ENCODE results near the gene ZNF148.

Gene ZNF148

GRCh38 chr3:125325746-125326145 is 49.4 kb downstream of the ZNF148 start:
- no peak for DNase-seq

- DNase-seq = no peak
Observed at GRCh38 chr3:125324341-125324740, 50.8 kb downstream of the ZNF148 start.

DNA sequence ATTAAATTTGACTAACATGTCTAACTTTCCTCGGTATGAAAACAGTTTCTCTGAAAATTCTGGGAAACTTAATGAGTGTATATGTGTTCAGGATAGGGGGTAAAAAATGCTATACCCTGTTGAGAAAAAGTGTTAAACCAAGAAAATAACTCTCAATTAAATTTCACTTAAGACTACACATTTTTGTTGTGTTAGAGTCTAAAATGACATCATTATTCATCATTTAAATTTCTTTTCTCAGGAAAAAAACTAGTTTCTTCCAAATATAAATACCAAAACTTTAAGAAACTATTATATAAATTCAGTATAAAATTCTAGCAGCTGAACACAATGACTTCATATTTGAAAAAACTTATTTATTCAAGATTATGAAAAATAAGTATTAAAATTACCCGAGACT is 52.2 kb downstream of the ZNF148 start:
- no peak for DNase-seq

- peak; percentile 75 for DNase-seq
Observed at GRCh38 chr3:125322166-125322565, 53.0 kb downstream of the ZNF148 start.

DNA sequence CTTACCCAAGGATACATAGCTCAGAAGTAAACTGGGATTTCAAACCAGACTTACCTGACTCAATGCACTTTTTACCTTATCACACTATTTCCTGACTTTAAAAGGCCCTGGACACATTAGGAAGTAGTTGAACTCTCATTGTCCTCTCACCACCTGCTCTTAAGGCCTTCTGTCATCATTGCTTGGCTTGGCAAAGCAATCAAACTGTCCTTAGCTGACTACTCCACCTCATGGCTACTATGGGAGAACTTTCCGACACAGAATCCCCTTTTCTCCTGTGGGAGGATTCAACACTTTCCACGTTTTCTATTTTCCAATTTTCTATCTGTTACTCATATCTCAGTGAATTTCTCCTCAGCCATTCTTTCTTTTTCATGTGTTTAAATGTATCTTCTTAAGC is 55.4 kb downstream of the ZNF148 start:
- no peak for DNase-seq

DNA sequence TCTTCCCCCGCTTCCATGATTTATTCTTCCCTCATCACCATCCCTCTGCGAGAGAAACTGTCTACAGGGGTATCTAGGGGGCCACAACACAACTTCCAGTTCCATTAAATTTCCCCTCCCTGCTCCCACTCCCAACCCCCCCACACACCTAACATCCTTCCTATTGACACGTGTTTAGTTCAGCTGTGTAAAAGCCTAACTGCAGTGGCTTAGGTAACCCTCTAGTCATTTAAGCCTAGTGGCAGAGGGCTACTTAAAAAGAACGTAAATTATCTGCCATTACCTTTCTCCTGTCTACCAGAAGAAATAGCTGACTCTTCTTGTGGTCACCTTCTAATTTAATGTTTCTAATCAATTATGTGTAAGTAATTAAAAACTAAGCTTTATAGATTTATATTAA is 56.3 kb downstream of the ZNF148 start:
- DNase-seq = no peak

GRCh38 chr3:125318167-125318865 is 56.8 kb downstream of the ZNF148 start:
- no peak for DNase-seq

DNA sequence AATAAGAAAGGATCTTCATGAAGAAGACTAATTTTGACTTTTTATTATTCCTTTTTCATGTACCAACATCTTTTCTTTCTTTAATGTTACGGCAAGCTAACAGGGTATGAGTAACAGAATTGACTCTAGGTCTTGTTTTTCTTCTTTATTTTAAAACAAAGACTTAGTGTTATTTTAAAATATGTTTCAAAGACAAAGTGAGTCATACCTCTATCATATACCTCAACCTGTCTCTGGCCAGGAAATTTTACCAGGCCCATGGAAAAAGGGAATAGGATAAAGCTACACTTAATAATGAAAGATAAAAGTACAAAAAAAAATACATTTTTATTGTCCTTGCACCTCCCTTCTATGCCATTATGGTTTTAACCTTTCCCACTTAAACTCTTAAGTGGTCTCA is 57.4 kb downstream of the ZNF148 start:
- no peak for DNase-seq

GRCh38 chr3:125316949-125317348 is 58.2 kb downstream of the ZNF148 start:
- no peak for DNase-seq

DNA sequence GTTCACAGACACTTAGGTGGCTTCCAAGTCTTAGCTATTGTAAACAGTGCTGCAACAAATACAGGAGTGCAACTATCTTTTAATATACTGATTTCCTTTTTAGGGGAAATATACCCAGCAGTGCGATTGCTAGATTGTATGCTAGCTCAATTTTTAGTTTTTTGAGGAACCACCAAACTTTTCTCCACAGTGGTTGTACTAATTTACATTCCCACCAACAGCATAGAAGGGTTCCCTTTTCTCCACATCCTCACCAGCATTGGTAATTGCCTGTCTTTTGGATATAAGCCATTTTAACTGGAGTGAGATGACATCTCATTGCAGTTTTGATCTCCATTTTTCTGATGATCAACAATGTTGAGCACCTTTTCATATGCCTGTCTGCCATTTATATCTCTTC is 58.9 kb downstream of the ZNF148 start:
- no peak for DNase-seq

- no peak for DNase-seq
Observed at GRCh38 chr3:125313060-125313635, 62.0 kb downstream of the ZNF148 start.

- no peak for DNase-seq
Observed at GRCh38 chr3:125310623-125311081, 64.5 kb downstream of the ZNF148 start.

DNA sequence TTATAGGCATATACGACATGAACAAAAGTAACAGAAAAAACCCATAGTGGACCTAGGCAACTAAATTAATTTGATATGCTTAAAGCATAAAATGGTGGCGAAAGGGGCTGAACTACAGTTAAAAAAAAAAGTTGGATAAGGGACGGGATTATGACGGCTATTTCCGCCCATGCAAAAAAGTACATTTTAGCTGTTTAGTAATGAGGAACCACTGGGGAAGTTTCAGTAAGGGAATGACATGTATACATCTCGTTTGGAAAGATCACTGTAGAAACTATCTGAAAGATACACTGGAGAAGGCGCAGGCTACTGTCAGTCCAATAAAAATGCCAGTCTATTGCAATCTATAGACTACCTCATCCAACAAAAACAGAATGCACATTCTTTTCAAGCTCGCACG is 65.6 kb downstream of the ZNF148 start:
- DNase-seq = no peak

- DNase-seq = no peak
Observed at GRCh38 chr3:125306620-125307019, 68.5 kb downstream of the ZNF148 start.

- no peak for DNase-seq
Observed at GRCh38 chr3:125302932-125303331, 72.2 kb downstream of the ZNF148 start.

DNA sequence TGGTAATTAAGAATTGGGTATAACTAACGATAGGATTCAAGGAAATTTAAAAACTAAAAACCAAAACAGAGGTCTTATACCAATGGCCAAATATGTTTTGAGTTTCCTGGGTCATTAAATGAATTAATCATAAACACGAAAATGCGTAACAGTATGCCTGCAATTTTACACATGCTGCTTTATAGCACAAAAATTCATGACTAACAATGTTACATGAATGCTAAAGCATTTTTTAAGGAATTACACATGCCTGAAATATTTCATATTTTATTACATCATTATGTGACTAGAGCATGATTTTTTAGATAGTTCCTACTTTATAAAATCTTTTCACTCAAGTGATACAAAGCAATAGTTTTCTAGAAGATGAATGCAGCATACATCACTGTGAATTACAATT is 74.7 kb downstream of the ZNF148 start:
- DNase-seq = no peak

DNA sequence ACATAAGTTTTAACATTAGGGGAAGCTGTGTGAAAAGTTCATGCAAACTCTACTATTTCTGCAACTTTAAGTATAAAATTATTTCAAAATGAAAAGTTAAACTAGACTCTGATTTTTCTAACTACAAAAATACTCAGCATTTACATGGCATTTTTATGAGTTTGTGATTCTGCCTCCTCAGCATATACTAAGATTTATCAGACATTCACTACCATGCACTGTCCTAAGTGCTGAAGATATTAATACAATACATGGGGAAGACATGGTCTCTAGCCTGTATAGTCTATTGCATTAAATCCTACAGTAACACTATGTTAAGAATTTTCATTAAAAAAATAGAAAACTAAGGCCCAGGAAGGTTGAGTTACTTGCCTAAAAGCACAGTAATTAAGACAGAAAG is 80.7 kb downstream of the ZNF148 start:
- DNase-seq = no peak

DNA sequence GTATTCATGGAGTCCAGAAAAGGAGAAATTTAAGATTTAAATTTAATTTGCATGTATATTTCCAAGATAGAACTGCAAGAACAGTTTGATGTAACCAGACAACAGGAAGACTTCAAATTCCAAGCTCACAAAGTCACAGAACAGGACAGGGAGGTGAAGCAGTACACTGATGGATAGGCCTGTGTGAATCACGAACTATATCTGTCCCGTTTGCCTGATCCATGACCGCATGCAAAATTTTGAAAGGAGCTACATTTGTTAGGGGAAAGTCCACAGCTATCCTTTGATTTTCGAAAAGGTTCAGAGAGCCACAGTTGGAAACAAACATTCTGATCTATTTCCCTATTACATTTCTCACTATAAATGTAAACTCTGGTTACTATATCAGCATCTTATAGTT is 83.1 kb downstream of the ZNF148 start:
- DNase-seq = no peak

- no peak for DNase-seq
Observed at GRCh38 chr3:125289429-125289981, 85.6 kb downstream of the ZNF148 start.

DNA sequence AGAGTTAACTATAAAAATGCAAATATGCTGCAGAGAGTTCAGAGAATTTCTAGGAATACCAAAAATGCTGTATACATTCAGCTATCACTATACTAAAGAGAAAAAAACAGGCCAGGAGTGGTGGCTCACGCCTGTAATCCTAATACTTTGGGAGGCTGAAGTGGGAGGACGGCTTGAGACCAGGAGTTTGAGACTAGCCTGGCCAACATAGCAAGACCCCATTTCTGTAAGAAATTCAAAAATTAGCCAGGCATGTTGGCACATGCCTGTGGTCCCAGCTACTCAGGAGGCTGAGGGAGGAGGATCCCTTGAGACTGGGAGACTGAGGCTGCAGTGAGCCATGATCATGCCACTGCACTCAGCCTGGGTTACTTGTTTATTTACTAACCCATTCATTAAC is 87.9 kb downstream of the ZNF148 start:
- DNase-seq = no peak

DNA sequence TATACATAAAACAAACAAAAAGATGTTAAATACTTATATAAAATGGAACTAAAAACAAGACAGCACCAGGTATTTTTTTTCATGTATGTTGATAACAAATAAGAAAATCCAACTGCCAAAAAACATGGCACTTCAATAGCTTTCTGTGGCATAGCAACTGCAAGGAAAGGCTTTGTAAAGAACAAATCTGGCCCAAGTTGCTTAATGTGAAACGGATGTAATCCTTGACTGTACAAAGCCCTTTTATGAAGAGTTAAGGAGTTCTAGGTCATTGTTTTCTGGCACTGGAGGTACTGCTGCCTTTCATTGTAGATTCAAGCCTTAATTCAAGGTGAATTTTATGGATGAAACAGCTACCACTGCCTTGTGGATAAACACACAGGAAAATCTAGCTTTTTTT is 93.7 kb downstream of the ZNF148 start:
- no peak for DNase-seq

- DNase-seq = no peak
Observed at GRCh38 chr3:125280668-125281361, 94.3 kb downstream of the ZNF148 start.

- no peak for DNase-seq
Observed at GRCh38 chr3:125278155-125278554, 97.0 kb downstream of the ZNF148 start.

DNA sequence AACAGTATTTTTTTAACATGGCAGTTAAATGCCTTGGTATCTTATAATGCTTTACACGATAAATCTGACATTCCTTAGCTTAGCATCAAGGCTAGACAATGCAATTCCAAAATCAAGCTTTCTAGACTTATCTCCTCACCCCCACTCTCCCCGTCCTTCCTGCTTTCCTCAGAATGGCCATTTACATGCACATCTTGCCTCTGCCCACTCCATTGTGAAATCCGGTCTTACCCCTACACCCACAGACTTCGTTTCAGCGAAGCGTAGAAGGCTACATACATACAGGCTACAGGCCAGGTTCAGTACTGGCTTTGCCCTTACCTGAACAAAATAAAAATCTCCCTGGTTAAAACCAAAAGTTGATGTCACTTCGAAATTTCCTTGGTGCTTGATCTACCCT is 104.0 kb downstream of the ZNF148 start:
- DNase-seq = no peak

Measured in NCI-H2171 (cell line).